GM19043 (cell line): ENCODE data around the gene DRD2.

Source experiments
- ATAC-seq: cut with Tn5 transposase; IDR thresholded peaks from one replicate; pipeline ENCODE4 v1.9.1; 2021; ENCODE audit warnings: low read depth; ENCODE audit not compliant: unreplicated experiment

Gene DRD2

GRCh38 chr11:113487622-113488021, 12.4 kb upstream of the DRD2 start:
- ATAC-seq, result no peak

- no peak for ATAC-seq
These were observed 9.0 kb upstream of the DRD2 start for GRCh38 chr11:113484223-113484622.

GRCh38 chr11:113481672-113482071, 6.5 kb upstream of the DRD2 start:
- ATAC-seq, result no peak

GRCh38 chr11:113481226-113481625, 6.0 kb upstream of the DRD2 start:
- ATAC-seq, result no peak

- no peak for ATAC-seq
These were observed 2.1 kb upstream of the DRD2 start for GRCh38 chr11:113477321-113477720.

GRCh38 chr11:113476553-113476952, 1.4 kb upstream of the DRD2 start:
- ATAC-seq, result no peak

- no peak for ATAC-seq
These were observed 637 bp downstream of the DRD2 start for GRCh38 chr11:113474362-113475159.

- no peak for ATAC-seq
These were observed 1.2 kb downstream of the DRD2 start for GRCh38 chr11:113473983-113474361.

- no peak for ATAC-seq
These were observed 2.7 kb downstream of the DRD2 start for GRCh38 chr11:113472471-113472870.

- no peak for ATAC-seq
These were observed 5.0 kb downstream of the DRD2 start for GRCh38 chr11:113470233-113470632.

- no peak for ATAC-seq
These were observed 6.4 kb downstream of the DRD2 start for GRCh38 chr11:113468726-113469345.

- ATAC-seq, result no peak
These were observed 7.7 kb downstream of the DRD2 start for GRCh38 chr11:113467545-113467944.

- ATAC-seq, result no peak
These were observed 9.4 kb downstream of the DRD2 start for GRCh38 chr11:113465786-113466185.

- no peak for ATAC-seq
These were observed 10.8 kb downstream of the DRD2 start for GRCh38 chr11:113464416-113464815.

- ATAC-seq, result no peak
These were observed 12.4 kb downstream of the DRD2 start for GRCh38 chr11:113462830-113463229.

GRCh38 chr11:113461639-113462038, 13.6 kb downstream of the DRD2 start:
- no peak for ATAC-seq

GRCh38 chr11:113460469-113460868, 14.7 kb downstream of the DRD2 start:
- ATAC-seq, result no peak

GRCh38 chr11:113458189-113458588, 17.0 kb downstream of the DRD2 start:
- no peak for ATAC-seq

GRCh38 chr11:113457784-113458183, 17.4 kb downstream of the DRD2 start:
- ATAC-seq, result no peak

GRCh38 chr11:113454455-113454854, 20.7 kb downstream of the DRD2 start:
- ATAC-seq, result no peak

GRCh38 chr11:113449743-113450142, 25.5 kb downstream of the DRD2 start:
- no peak for ATAC-seq

- ATAC-seq, result no peak
These were observed 26.9 kb downstream of the DRD2 start for GRCh38 chr11:113448316-113448677.
